Measurements from ENCODE around the gene KLHL17.

Gene KLHL17

DNA sequence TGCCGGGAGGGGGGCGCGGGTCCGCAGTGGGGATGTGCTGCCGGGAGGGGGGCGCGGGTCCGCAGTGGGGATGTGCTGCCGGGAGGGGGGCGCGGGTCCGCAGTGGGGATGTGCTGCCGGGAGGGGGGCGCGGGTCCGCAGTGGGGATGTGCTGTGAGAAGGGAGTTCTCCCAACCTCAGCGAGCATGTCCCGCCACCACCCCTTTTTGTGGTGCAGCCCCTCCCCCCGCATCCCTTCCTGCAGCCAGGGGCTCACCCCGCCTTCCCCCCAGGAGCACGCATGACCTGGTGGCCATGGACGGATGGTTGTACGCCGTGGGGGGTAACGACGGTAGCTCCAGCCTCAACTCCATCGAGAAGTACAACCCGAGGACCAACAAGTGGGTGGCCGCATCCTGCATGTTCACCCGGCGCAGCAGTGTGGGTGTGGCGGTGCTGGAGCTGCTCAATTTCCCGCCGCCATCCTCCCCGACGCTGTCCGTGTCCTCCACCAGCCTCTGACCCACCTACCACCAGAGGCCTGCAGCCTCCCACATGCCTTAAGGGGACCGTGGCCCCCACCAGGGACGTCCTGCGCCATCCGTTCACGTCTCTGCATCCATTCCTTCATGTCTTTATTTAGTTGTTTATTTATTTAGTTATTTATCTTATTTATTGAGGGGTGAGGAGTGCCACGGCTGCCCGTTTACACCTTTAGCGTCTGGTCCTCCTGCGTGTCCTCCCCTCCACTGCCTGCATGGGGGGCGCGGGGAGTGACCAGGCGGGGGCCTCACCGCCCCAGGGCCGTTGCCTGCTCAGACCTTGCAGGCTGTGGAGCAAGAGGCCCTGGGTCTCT is 4.5 kb downstream of the KLHL17 start:
- no peak for TF ChIP-seq EZH2 (IDR thresholded peaks at IDR 0.05)
- no peak for TF ChIP-seq POLR2AphosphoS5 (IDR thresholded peaks at IDR 0.05; ENCODE audit: borderline replicate concordance, low read depth, low read length)
- TF ChIP-seq FOXP2 (optimal IDR thresholded peaks at IDR 0.05; ENCODE audit: control extremely low read depth, extremely low read length, insufficient read depth): no peak

DNA sequence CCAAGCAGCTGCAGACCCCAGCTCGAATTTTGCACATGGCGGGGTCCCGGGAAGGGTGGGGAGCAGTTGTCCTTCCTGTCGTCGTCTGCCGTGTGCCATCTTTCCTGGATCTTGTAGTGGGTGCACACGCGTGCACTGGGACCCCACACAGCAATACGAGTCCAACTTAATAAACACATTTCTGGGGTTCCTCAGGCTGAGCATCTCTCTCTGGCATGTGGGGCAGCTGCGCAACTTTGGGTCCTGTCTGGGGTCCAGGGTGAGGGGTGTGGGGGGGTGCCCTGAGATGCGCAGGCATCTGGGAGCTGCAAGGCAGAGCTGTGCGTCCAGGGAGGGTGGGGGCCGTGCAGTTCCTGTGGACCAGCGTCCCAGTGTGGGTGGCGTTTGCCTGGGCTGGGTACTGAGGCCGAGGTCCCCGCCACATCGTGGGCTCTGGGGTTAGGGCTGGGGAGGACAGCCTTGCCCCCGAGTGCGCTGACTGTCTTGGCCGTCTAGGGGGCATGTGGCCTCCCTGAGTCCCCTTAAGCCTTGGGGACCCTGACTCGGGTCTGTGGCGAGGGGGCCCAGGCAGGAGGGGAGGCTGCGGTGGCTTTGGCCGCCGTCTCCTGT is 5.2 kb downstream of the KLHL17 start:
- H3K4me3 ChIP-seq: no peak overlapping the region
- no peak overlapping the region for H3K9ac ChIP-seq (ENCODE audit: insufficient read length)

More for the DNA sequence above, 4.5 kb downstream of the KLHL17 start:
- no peaks in the 10 kb centered on the region for H3K9me3 ChIP-seq (ENCODE audit: low read depth, low read length)
- H3K36me3 ChIP-seq (ENCODE audit: insufficient read depth, low read length): peaks cover 12% of the 10 kb centered on the region; the same call in 1 of the 2 replicates
- DNase-seq (ENCODE audit: low read depth, low spot score): no peak
- no peak overlapping the region for H3K27ac ChIP-seq
- no peak overlapping the region for H3K9ac ChIP-seq (ENCODE audit: insufficient read length)
- no peak overlapping the region for H3K4me3 ChIP-seq

DNA sequence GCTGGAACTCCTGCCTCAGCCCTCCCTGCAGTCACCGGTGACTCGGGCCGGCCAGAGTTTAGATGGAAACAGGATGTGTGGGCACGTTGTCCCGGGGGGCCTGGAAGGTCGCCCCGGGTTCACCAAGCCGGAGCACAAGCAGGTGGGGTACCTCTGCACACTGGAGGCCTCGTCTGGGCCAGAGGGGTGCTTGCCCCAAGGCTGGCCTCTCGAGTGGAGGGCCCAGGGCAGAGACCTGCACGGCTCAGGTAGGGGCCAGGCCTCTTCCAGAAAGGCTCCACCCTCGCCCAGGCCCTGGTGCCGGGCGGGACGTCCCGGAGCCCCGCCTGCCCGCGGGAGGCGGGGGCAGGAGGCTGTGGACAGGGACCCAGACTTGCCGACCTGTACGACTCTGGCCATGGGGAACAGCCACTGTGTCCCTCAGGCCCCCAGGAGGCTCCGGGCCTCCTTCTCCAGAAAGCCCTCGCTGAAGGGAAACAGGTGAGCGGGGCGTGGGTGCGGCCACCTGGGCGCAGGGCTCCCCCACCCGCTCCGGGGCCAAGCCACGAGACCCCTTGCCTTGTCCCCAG is 5.8 kb downstream of the KLHL17 start, which contains the start of gene PLEKHN1:
Gene PLEKHN1, plus strand, starts transcription at position 348 of the 569 bp plus-strand sequence. Its CDS starts 50 bp downstream, at position 398.
- Histone ChIP-seq H3K4me3 (peak within 1 kb of the TSS; percentile 78), H3K9me3 (ENCODE audit: low read depth, low read length) (no peaks in the 10 kb centered on the region), H3K27ac (no peak within 1 kb of the TSS), H3K36me3 (ENCODE audit: insufficient read depth, low read length) (peaks cover 12% of the 10 kb centered on the region; the same call in 1 of the 2 replicates), H3K9ac (ENCODE audit: insufficient read length) (peak within 1 kb of the TSS; percentile 45)
- TF ChIP-seq EZH2 (IDR thresholded peaks at IDR 0.05): no peak
- TF ChIP-seq FOXP2 (optimal IDR thresholded peaks at IDR 0.05; ENCODE audit: control extremely low read depth, extremely low read length, insufficient read depth): no peak
- no peak for TF ChIP-seq POLR2AphosphoS5 (IDR thresholded peaks at IDR 0.05; ENCODE audit: borderline replicate concordance, low read depth, low read length)
- no peak for DNase-seq (ENCODE audit: low read depth, low spot score)

More for the DNA sequence above, 5.2 kb downstream of the KLHL17 start:
- Histone ChIP-seq H3K36me3 (ENCODE audit: insufficient read depth, low read length) (peaks cover 12% of the 10 kb centered on the region; the same call in 1 of the 2 replicates), H3K9me3 (ENCODE audit: low read depth, low read length) (no peaks in the 10 kb centered on the region), H3K27ac (no peak overlapping the region)
- no peak for TF ChIP-seq FOXP2 (optimal IDR thresholded peaks at IDR 0.05; ENCODE audit: control extremely low read depth, extremely low read length, insufficient read depth)
- no peak for TF ChIP-seq EZH2 (IDR thresholded peaks at IDR 0.05)
- no peak for TF ChIP-seq POLR2AphosphoS5 (IDR thresholded peaks at IDR 0.05; ENCODE audit: borderline replicate concordance, low read depth, low read length)
- DNase-seq (ENCODE audit: low read depth, low spot score): no peak

DNA sequence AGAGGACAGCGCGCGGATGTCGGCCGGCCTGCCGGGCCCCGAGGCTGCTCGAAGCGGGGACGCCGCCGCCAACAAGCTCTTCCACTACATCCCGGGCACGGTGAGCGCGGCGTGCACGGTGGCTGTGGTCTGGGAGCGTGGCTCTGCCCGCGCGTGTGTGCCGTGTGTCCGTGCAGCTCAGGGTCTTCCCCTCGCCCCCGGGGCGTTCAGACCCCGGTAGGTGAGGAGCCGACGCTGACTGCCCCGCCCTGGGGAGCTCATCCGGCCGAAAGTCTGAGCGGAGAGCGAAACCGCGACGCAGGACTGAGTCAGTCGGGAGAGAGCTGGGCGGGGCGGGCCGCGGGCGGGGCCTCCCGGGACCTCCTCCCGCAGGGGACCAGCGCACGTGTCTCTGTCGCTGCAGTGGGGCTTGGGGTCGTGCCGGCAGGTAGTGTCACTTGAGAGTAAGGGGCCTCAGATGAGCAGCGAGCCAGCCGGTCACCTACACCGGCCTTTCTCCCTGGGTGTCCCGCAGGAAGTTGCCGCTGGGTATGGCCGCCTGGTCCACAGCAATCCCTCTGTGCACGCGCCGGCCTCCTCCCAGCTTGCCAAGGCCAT is 6.4 kb downstream of the KLHL17 start:
- peaks cover 12% of the 10 kb centered on the region; the same call in 1 of the 2 replicates for H3K36me3 ChIP-seq (ENCODE audit: insufficient read depth, low read length)
- no peaks in the 10 kb centered on the region for H3K9me3 ChIP-seq (ENCODE audit: low read depth, low read length)
- peak overlapping the region; percentile 45 for H3K9ac ChIP-seq (ENCODE audit: insufficient read length)
- peak overlapping the region; percentile 78 for H3K4me3 ChIP-seq
- TF ChIP-seq POLR2AphosphoS5 (IDR thresholded peaks at IDR 0.05; ENCODE audit: borderline replicate concordance, low read depth, low read length) (no peak; the same call in 1 of the 2 replicates), FOXP2 (optimal IDR thresholded peaks at IDR 0.05; ENCODE audit: control extremely low read depth, extremely low read length, insufficient read depth) (no peak)
- DNase-seq (ENCODE audit: low read depth, low spot score): no peak
- no peak overlapping the region for H3K27ac ChIP-seq

DNA sequence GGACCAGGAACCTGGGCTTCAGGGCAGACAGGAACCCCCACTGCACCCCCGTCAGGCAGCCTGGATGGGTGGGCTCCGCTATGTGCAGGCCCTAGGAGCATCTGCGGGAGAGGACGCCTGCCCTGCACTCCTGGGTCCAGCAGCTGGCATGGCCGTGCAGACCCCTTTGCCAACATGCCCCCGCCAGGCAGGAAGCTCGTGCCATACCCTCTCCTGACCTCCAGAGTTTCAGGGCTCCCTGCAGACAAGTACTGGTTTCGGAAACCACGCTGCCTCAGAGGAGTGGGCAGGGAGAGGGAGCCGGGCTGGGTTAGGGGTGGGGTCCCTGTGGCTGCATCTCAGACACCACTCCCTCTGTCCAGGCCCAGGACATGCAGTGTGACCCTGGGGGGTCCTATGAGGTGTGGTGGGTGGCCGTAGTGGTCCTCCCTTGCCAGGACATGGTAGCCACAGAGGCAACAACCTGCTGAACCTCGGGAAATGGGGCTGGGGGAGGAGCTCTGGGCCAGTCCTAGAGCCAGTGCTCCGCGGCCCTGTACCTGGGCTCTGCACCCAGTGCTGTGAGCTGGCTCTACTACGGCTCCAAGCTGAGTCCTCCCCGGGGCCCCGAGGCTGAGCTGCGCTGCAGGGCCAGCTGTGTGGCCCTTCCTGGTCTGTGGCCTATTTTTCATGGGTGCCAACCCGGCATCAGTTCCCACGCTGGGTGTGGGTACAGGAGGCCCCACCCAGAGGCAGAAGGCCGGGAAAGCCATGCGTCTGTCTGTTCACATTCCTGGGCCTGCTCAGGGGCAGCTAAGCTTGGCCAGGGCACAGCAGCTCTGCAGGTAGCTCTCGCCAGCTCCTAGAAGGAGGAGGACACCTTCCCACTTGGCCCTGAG is 7.3 kb downstream of the KLHL17 start:
- DNase-seq (ENCODE audit: low read depth, low spot score): no peak
- TF ChIP-seq FOXP2 (optimal IDR thresholded peaks at IDR 0.05; ENCODE audit: control extremely low read depth, extremely low read length, insufficient read depth): no peak
- no peak for TF ChIP-seq EZH2 (IDR thresholded peaks at IDR 0.05)
- no peak for TF ChIP-seq POLR2AphosphoS5 (IDR thresholded peaks at IDR 0.05; ENCODE audit: borderline replicate concordance, low read depth, low read length)
- no peaks in the 10 kb centered on the region for H3K9me3 ChIP-seq (ENCODE audit: low read depth, low read length)
- no peak overlapping the region for H3K4me3 ChIP-seq
- H3K36me3 ChIP-seq (ENCODE audit: insufficient read depth, low read length): peaks cover 6% of the 10 kb centered on the region; the same call in 1 of the 2 replicates
- H3K9ac ChIP-seq (ENCODE audit: insufficient read length): no peak overlapping the region
- H3K27ac ChIP-seq: no peak overlapping the region

DNA sequence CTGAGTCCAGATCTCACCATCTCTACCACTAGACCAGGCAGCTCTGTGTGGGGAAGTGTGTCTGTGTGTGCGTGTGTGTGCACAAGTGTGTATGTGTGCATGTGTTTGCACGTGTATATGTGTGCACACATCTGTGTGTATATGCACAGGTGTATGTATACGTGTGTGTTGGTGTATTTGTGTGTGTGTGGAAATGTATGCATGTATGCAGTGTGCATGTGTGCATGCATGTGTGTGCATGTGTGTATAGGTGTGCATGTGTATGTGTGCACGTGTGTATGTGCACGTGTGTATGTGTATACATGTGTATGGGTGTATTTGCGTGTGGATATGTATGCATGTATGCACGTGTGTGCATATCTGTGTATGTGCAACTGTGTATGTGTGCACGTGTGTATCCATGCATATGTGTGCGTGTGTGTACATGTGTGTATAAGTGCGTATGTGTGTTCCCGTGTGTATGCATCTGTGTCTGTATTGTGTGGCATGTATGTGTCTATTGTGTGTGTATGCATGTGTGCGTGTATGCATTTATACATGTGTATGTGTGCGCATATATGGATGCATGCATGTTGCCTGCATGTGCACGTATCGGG is 9.0 kb downstream of the KLHL17 start:
- H3K9ac ChIP-seq (ENCODE audit: insufficient read length): no peak overlapping the region
- H3K36me3 ChIP-seq (ENCODE audit: insufficient read depth, low read length): no peaks in the 10 kb centered on the region
- TF ChIP-seq FOXP2 (optimal IDR thresholded peaks at IDR 0.05; ENCODE audit: control extremely low read depth, extremely low read length, insufficient read depth) (no peak), EZH2 (IDR thresholded peaks at IDR 0.05) (no peak), POLR2AphosphoS5 (IDR thresholded peaks at IDR 0.05; ENCODE audit: borderline replicate concordance, low read depth, low read length) (no peak)
- H3K4me3 ChIP-seq: no peak overlapping the region
- H3K9me3 ChIP-seq (ENCODE audit: low read depth, low read length): no peaks in the 10 kb centered on the region
- H3K27ac ChIP-seq: no peak overlapping the region
- no peak for DNase-seq (ENCODE audit: low read depth, low spot score)
